ENCODE measurements around the gene WASF3.

WASF3 gene

DNA sequence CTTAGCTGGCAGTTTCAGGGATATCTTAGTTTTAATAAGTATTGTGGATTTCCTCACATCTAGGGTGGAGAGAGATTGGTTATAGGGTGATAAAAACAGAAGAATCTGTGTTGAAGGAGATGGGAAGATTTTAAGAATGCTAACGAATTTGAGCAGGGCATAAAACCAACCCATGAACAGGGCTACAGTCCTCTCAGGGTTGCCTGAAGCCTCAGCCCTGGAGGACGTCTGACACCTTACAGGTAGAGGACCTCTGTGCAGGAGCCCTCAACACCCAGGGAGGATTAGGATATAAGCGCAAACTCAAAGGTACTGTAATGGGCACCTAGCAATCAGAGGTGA lies 461 bp upstream of the WASF3 start:
- no peak for DNase-seq (ENCODE audit: low read depth)
- H3K4me3 ChIP-seq (ENCODE audit: low read length), result peak overlapping the region; percentile 63
- TF ChIP-seq, protein P1, sequence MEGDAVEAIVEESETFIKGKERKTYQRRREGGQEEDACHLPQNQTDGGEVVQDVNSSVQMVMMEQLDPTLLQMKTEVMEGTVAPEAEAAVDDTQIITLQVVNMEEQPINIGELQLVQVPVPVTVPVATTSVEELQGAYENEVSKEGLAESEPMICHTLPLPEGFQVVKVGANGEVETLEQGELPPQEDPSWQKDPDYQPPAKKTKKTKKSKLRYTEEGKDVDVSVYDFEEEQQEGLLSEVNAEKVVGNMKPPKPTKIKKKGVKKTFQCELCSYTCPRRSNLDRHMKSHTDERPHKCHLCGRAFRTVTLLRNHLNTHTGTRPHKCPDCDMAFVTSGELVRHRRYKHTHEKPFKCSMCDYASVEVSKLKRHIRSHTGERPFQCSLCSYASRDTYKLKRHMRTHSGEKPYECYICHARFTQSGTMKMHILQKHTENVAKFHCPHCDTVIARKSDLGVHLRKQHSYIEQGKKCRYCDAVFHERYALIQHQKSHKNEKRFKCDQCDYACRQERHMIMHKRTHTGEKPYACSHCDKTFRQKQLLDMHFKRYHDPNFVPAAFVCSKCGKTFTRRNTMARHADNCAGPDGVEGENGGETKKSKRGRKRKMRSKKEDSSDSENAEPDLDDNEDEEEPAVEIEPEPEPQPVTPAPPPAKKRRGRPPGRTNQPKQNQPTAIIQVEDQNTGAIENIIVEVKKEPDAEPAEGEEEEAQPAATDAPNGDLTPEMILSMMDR (conservative IDR thresholded peaks at IDR 0.05; ENCODE audit: low read depth, low read length), result no peak

DNA sequence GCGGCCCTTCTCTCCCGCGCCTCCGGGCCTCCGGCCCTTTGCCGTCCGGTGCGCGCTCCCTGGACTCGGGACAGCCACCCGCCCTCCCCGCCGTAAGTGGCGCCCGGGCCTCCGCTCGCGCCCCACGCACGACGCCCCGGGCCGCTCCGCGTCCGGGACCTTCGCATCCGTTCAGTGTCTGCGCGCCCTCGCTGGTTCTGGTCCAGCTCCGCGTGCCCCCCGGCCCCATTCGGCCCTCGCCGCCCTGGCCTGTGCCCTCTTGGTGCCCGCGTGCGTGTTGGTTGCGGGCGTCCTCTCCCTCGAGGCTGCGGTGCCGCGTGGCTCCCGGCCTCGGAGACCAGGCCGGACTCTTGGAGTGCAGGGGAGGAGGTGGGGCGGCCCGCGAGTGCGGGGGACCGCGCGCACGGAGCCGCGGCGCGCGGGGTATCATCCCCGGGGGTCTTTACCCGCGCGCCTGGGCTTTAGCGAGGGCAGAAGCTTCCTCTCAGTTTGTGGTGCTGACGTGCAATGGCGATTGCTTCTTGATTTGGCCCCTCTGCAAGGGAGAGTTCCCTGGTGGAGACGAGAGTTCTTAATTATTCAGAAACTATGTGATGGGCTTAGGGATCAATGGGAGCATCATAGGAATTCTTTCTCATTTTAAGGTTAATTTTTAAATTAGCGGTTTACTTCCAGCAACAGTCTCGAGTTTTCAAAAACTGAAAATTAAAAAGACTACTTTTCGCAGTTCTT lies 757 bp downstream of the WASF3 start:
- DNase-seq (ENCODE audit: low read depth), result no peak
- peak overlapping the region; percentile 55 for H3K4me3 ChIP-seq (ENCODE audit: low read length)
- TF ChIP-seq, protein P1 (conservative IDR thresholded peaks at IDR 0.05; ENCODE audit: low read depth, low read length), result no peak

DNA sequence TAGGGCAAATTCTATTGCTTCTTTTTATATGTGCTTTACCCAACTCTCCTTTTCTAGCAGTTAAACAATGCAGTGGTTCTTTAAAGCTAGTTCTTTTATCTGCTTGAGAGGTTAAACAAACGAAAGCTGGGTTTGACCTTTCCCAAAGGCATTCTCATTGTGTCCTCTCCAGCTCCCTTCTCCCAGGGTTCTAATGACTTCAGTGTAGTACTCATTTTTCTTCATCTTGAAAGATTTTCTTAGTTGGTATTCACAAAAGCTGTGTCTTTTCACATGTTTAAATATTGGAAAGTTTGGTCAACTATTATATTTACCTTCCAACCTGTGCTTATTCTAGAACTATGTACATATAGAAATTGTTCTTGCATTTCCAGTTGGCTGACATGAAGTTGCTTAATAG lies 1.5 kb downstream of the WASF3 start:
- no peak for DNase-seq (ENCODE audit: low read depth)
- H3K4me3 ChIP-seq (ENCODE audit: low read length), result peak overlapping the region; percentile 55
- TF ChIP-seq, protein P1 (conservative IDR thresholded peaks at IDR 0.05; ENCODE audit: low read depth, low read length), result no peak

DNA sequence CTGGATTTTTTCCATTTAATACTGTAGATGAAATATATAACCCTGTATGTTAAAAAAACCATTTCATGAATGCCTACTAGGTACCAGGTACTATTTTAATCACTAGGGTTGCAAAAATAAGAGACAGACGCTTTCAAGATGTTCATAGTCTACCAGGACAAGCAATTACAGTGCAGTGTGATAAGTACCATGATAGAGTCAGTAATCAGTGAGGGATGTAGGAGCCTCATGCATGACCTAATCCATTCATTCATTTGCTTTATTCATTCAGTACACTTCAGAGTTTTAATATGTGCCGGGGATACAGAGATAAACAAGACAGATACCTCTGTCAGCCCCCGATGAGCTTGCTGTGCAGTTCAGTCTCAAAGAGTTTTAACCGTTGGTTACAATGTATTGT lies 3.0 kb downstream of the WASF3 start:
- TF ChIP-seq, protein P1 (conservative IDR thresholded peaks at IDR 0.05; ENCODE audit: low read depth, low read length), result no peak
- H3K4me3 ChIP-seq (ENCODE audit: low read length), result no peak overlapping the region
- no peak for DNase-seq (ENCODE audit: low read depth)

DNA sequence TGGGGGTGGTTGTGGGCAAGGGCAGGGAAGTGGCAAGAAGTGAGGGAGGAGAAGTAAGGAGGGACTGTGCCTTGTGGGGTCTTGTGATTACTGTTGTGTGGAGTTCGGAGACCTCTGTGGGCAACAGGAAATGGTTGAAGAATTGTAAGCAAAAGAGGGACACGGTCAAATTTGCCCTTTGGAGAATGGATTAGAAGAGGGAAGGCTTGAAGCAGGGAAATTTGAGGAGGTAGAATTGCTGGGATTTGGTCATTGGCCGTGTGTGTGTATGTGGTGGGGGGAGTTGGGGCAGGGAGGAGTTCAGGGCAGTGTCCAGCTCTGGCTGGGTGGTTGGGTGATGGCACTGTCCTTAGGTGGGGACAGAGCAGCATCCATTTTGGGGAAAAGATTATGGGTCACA lies 3.6 kb downstream of the WASF3 start:
- no peak overlapping the region for H3K4me3 ChIP-seq (ENCODE audit: low read length)
- DNase-seq (ENCODE audit: low read depth), result no peak
- TF ChIP-seq, protein P1 (conservative IDR thresholded peaks at IDR 0.05; ENCODE audit: low read depth, low read length), result no peak

DNA sequence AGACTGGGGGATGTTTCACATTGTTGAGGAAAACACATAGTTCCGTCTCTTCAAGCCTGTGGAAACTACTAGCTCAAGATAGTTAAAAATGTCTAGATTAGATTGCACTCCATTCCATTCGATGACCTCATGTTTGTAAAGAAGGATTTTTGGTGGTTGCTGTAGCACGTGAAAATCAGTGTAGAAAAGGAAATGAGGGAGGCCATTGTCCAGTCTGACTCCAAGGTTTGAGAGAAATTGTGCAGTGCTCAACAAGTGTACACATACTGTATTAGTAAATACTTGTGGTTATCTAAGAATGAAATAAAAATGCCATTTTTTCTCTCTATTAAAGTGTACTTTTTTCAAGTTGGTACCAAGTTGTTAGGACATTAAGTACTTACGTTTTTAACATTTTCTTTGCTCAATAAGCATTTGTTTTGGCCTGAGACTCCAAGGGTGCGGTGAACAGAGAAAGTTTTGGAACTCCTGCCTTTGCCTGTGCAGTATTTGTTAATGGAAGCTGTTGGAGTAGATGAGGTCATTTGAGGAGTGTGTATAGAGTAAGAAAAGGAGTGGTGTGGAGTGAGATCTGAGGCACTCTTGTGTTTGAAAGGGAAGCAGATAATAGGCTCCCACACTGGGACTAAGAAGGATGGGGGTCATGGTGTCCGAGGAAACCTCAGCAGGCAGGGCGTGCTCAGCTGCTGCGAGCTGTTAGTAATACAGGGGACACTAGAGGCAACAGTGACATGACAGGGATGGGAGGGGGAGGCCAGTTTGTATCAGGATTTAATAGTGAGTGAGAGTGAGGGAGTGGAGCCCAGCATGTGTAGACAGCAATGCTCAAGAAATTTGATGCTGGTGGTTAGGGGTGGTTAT lies 4.4 kb downstream of the WASF3 start:
- TF ChIP-seq, protein P1 (conservative IDR thresholded peaks at IDR 0.05; ENCODE audit: low read depth, low read length), result no peak
- no peak overlapping the region for H3K4me3 ChIP-seq (ENCODE audit: low read length)
- DNase-seq (ENCODE audit: low read depth), result no peak

DNA sequence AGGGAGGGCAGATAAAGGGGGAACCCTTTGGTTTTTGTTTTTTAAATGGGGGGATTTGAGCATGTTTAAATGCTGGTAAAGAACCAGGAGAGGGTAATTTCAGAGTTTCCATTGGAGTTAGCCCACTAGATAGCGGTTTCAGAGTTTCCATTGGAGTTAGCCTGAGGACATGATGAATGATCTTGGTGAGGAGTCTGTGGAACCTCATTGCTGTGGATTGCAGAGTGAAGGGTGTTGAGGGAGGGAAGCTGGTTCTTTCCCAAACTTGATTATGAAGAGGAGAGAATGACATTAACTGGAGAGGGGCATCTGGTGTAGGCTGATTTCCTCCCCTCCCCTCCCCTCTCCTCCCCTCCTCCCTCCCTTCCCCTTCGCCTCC lies 5.0 kb downstream of the WASF3 start:
- H3K4me3 ChIP-seq (ENCODE audit: low read length), result no peak overlapping the region
- TF ChIP-seq, protein P1 (conservative IDR thresholded peaks at IDR 0.05; ENCODE audit: low read depth, low read length), result no peak
- DNase-seq (ENCODE audit: low read depth), result no peak

Data from retinal pigment epithelial cell (primary cell).